ENCODE data around the gene MUSK.
"Not testable (repeated sequence)": the region's sequence is repeated elsewhere in the genome, so short reads cannot be mapped to it uniquely, and the experiment has no call there.

MUSK gene

DNA sequence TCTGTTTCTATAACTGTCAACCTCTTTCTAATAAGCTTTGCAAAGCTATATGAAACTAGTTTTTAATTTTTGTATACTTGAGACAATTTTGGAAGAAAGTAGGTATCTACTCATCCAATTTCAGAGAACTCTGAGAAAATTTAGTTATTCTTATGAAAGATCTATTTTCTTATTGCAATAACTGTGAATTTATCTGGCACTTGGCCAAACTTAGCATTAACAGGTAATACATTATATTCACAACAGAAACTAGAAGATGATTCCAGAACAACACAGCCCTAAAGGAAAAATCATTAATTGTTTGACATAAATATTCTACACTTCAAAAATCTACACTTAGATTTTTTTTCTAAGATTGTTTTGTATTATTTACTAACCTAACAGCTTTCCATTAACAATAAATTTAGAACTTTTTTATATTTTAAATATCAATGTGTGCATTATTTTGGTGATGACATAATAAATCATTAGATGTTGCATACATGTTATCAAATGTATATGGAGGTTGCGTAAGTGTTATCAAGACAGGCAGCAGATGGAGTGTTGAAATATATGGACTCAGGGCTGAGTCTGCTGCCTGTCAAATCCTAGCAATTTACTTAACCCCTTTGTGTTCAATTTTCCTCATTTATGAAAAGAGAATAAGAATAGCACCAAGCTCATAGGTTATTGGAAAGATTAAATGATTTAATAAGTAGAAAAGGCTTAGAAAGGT lies 141.8 kb downstream of the MUSK start:
- no peak for DNase-seq (ENCODE audit: low spot score)

- DNase-seq (ENCODE audit: low spot score): no peak
Measured at GRCh38 chr9:110812886-110813285, 144.3 kb downstream of the MUSK start.

- DNase-seq (ENCODE audit: low spot score): no peak
Measured at GRCh38 chr9:110814159-110814558, 145.6 kb downstream of the MUSK start.

GRCh38 chr9:110815361-110815760 lies 146.8 kb downstream of the MUSK start:
- no peak for DNase-seq (ENCODE audit: low spot score)

GRCh38 chr9:110820381-110820780 lies 151.8 kb downstream of the MUSK start:
- DNase-seq (ENCODE audit: low spot score): no peak

- DNase-seq (ENCODE audit: low spot score): no peak
Measured at GRCh38 chr9:110821064-110821463, 152.5 kb downstream of the MUSK start.

DNA sequence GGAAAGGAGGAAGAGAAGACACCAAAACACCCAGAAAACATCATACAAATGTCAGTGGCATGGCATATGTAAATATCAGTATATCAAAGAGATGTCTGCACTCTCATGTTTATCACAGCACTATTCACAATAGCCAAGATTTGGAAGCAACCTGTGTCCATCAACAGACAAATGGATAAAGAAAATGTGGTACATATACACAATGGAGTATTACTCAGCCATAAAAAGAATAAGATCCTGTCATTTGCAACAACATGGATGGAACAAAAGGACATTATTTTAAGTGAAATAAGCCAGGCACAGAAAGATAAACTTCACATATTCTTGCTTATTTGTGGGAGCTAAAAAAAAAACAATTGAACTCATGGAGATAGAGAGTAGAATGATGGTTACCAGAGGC lies 156.5 kb downstream of the MUSK start:
- DNase-seq (ENCODE audit: low spot score): not testable (repeated sequence)

- DNase-seq (ENCODE audit: low spot score): no peak
Measured at GRCh38 chr9:110825950-110826349, 157.4 kb downstream of the MUSK start.

DNA sequence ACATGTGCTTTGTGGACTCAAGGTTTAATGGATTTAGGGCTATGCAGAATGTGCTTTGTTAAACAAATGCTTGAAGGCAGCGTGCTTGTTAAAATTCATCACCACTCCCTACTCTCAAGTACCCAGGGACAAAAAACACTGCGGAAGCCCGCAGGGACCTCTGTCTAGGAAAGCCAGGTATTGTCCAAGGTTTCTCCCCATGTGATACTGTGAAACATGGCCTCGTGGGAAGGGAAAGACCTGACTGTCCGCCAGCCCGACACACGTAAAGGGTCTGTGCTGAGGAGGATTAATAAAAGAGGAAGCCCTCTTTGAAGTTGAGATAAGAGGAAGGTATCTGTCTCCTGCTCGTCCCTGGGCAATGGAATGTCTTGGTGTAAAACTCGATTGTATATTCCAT lies 157.8 kb downstream of the MUSK start:
- not testable (repeated sequence) for DNase-seq (ENCODE audit: low spot score)

GRCh38 chr9:110828264-110828663 lies 159.7 kb downstream of the MUSK start:
- DNase-seq (ENCODE audit: low spot score): no peak

GRCh38 chr9:110830495-110830894 lies 161.9 kb downstream of the MUSK start:
- no peak for DNase-seq (ENCODE audit: low spot score)

GRCh38 chr9:110832926-110833325 lies 164.3 kb downstream of the MUSK start:
- no peak for DNase-seq (ENCODE audit: low spot score)

- no peak for DNase-seq (ENCODE audit: low spot score)
Measured at GRCh38 chr9:110835404-110835803, 166.8 kb downstream of the MUSK start.

DNA sequence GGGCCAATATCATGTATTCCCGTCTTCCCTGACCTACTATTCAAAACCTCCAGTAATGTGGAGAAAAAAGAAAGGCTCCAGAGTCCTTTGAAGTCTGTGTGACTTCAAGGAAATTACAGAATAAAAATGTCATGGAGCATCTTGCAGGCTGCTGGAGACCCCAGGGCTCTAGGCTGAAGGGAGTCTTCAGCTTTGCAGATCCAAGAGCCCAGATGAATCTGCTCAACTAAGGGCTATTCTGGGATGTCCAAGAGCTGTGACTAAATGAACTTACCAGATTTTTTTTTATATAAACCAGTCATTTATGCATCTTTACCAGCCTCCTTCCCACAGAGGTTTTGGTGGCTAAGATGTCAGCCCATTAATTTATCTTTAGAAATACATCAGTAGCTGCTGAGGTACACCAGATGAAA lies 167.3 kb downstream of the MUSK start:
- no peak for DNase-seq (ENCODE audit: low spot score)

GRCh38 chr9:110837401-110838005 lies 168.9 kb downstream of the MUSK start:
- no peak for DNase-seq (ENCODE audit: low spot score)

DNA sequence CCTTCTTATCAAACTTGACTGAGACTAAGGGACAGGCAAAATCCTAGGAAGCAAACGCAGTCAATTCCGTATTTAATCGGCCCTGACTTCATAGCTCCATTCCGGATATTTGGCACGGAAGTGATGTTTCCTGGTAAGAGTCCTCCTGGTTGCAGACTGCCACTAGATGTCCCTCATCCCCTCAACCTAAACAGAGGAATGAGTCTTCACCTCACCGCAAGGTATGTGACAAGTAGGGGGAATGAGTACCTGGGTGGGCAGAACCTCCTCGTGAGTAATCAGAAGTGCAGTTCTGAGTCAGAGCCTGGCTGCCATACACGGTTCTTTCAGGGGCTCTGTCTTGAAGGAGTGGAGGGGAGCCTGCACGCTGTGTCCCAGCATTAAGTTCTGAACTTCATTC lies 173.6 kb downstream of the MUSK start:
- no peak for DNase-seq (ENCODE audit: low spot score)

GRCh38 chr9:110842986-110843385 lies 174.4 kb downstream of the MUSK start:
- DNase-seq (ENCODE audit: low spot score): no peak

DNA sequence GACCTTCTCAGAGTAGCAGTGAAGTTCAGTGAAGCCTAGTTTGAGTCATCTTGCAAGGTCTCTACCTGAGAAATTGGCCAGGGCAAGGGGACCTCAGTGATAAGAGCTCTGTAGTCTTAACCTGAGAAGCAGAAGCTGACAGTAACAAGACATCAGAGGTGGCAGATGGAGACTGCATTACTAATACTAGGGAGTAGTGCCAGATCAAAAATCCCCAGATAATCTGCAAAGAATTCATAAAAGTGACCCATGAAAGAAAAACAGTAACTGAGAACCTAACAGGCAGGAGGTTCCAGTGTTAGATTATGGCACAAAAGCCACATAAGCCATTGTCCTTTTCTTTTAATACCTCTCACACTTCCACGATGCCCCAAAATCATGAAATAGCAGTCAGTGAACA lies 175.5 kb downstream of the MUSK start:
- DNase-seq (ENCODE audit: low spot score): no peak

DNA sequence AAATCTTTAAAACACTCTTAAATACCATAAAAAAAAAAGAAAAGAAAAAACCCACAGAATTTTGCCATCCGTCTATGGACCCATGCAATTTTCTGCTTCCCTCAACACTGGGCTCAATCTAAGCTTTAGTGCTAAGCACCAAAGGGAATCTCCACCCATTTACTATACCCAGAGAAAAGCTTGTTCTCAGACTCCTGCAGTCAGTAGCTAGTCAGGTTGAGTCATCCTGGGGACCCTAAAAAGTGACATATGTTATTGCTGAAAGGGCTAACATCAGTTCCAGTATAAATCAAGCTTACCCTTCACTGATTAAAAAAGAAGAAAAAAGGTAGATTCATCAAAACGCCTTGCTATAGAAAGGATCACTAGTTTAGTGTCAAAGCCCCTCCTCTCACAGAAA lies 177.6 kb downstream of the MUSK start:
- no peak for DNase-seq (ENCODE audit: low spot score)

GRCh38 chr9:110847671-110848070 lies 179.1 kb downstream of the MUSK start:
- no peak for DNase-seq (ENCODE audit: low spot score)

DNA sequence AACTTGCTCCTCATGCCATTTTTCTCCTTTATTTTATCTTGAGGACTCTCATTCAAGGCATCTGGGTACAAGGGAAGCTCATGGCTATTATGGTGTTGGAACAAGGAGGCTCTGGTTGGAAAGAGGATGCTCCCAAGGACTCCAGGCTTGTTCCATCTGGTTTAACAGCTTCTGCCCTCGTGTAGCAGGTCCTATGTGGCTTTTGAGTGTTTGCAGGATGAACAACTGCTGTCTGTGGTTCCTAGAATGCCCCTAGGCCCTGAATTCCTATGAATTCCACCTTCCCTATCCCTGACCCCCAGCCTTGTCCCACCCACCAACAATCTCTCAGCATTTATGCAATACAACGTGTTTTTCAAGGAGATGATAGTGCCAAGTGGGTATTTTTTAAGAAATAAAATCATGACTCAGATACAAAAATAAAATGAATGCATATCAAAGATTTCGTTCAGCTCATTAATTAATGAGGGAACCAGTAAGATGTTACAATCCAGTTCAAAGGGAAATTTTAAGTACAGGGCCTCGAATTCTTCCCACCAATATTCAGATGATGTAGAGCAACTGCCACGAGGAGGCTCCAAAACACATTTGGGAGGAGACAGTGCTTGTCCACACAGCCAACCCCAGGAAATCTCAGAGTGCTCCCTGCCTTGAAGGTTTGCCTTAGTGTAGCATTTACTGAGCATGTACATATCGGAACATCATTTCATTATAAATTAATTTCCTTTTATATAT lies 182.0 kb downstream of the MUSK start:
- DNase-seq (ENCODE audit: low spot score): no peak
